ENCODE results near the gene TAF15.
A peak's percentile ranks its signal among the peaks of the same experiment; 100 is the strongest.

Gene TAF15

DNA sequence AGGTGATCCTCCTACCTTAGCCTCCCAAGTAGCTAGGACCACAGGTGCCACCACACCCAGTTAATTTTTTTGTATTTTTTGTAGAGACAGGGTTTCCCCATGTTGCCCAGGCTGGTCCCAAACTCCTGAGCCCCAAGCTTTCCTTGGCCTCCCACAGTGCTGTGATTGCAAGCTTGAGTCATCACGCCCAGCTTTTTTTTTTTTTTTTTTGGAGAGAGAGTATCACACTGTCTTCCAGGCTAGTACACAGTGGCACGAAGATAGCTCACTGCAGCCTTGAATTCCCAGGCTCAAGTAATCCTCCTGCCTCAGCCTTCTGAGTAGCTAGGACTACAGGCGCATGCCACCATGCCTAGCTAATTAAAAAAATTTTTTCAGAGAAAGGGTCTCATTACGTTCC lies 32.2 kb downstream of the TAF15 start:
- DNase-seq (ENCODE audit: low spot score in 2 of 2) (no peak), ATAC-seq (no peak)
- peaks cover 28% of the 10 kb centered on the region for H3K4me1 Mint-ChIP-seq
- no peak overlapping the region for H3K4me3 Mint-ChIP-seq
- H3K27ac Mint-ChIP-seq, result no peak overlapping the region
- H3K9me3 Mint-ChIP-seq, result no peaks in the 10 kb centered on the region
- peaks cover 100% of the 10 kb centered on the region for H3K36me3 Mint-ChIP-seq

DNA sequence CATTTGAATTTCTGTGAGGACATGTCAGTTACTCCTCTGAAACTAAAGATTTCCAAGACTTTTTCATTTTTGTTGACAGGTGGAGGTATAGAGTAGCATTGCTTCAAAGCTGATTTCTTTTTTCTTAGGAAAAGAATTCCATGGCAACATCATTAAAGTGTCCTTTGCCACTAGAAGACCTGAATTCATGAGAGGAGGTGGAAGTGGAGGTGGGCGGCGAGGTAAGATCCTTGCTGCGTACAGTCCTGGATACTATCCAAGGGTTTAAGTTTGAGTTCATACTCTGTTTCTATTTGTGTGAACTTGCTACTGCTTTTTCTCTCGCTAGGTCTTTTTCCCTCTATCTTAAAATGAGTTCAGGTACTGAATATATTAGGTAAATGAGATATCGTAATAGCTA lies 33.0 kb downstream of the TAF15 start:
- no peak overlapping the region for H3K27ac Mint-ChIP-seq
- ATAC-seq, result no peak
- DNase-seq (ENCODE audit: low spot score in 2 of 2), result no peak
- no peaks in the 10 kb centered on the region for H3K9me3 Mint-ChIP-seq
- peaks cover 32% of the 10 kb centered on the region for H3K4me1 Mint-ChIP-seq
- H3K4me3 Mint-ChIP-seq, result no peak overlapping the region
- H3K36me3 Mint-ChIP-seq, result peaks cover 100% of the 10 kb centered on the region

DNA sequence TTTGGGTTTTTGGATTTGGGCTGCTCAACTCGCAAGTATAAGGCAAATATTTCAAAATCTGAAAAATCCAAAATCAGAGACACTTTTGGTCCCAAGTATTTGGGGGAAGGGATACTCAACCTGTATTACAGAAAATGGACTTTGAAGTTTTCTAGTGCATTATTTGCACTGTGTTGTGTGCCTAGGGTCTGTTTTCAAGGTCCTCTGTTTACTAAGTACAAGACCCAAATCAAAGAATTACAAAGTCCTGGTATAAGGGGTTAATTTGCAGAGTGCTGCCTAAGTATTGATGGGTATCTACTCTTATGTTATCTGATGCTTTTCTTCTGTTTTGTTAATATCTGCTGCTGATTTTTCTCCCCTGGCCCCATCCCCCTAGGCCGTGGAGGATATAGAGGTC lies 34.4 kb downstream of the TAF15 start:
- Mint-ChIP-seq H3K27ac (peak overlapping the region; percentile 79), H3K4me1 (peaks cover 43% of the 10 kb centered on the region), H3K36me3 (peaks cover 100% of the 10 kb centered on the region), H3K4me3 (no peak overlapping the region), H3K9me3 (no peaks in the 10 kb centered on the region)
- ATAC-seq (no peak), DNase-seq (ENCODE audit: low spot score in 2 of 2) (no peak)

DNA sequence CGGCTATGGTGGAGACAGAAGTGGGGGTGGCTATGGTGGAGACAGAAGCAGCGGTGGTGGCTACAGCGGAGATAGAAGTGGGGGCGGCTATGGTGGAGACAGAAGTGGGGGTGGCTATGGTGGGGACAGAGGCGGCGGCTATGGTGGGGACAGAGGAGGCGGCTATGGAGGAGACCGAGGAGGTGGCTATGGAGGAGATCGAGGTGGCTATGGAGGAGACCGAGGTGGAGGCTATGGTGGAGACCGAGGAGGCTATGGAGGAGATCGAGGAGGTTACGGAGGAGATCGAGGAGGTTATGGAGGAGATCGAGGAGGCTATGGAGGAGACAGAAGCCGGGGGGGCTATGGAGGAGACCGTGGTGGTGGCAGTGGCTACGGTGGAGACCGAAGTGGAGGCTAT lies 35.3 kb downstream of the TAF15 start:
- Mint-ChIP-seq H3K27ac (peak overlapping the region; percentile 79), H3K4me3 (no peak overlapping the region), H3K36me3 (peaks cover 99% of the 10 kb centered on the region), H3K4me1 (peaks cover 48% of the 10 kb centered on the region), H3K9me3 (no peaks in the 10 kb centered on the region)
- no peak for ATAC-seq
- DNase-seq (ENCODE audit: low spot score in 2 of 2), result no peak

GRCh38 chr17:35846055-35846809 lies 36.9 kb downstream of the TAF15 start:
- H3K27ac Mint-ChIP-seq, result peak overlapping the region; percentile 44
- peaks cover 57% of the 10 kb centered on the region for H3K4me1 Mint-ChIP-seq
- DNase-seq (ENCODE audit: low spot score in 2 of 2), result no peak
- peaks cover 99% of the 10 kb centered on the region for H3K36me3 Mint-ChIP-seq
- no peak overlapping the region for H3K4me3 Mint-ChIP-seq
- ATAC-seq, result no peak
- H3K9me3 Mint-ChIP-seq, result no peaks in the 10 kb centered on the region

DNA sequence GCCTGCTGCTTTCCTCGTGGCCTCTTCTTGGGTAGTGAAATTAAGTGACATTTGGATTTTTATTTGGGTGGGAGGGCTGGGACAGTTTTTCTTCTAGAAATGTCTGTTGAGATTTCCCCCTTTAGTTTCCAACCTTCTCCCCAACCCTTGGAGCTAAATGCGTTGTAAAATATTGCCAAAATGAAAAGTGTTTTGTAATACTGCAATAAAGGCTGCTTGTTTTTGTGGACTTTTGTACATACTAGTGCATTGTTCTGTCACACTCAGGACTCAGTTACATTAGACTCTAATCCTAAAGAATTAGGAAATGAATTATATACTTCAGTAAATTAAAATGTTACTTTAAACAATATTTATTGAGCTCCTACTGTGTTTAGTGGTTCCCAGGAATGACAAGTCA lies 37.7 kb downstream of the TAF15 start:
- H3K27ac Mint-ChIP-seq, result peak overlapping the region; percentile 44
- no peak overlapping the region for H3K4me3 Mint-ChIP-seq
- ATAC-seq, result no peak
- no peak for DNase-seq (ENCODE audit: low spot score in 2 of 2)
- H3K9me3 Mint-ChIP-seq, result no peaks in the 10 kb centered on the region
- H3K4me1 Mint-ChIP-seq, result peaks cover 55% of the 10 kb centered on the region
- peaks cover 98% of the 10 kb centered on the region for H3K36me3 Mint-ChIP-seq

- Mint-ChIP-seq H3K4me3 (no peak overlapping the region), H3K9me3 (no peaks in the 10 kb centered on the region), H3K27ac (peak overlapping the region; percentile 44), H3K36me3 (peaks cover 98% of the 10 kb centered on the region), H3K4me1 (peaks cover 52% of the 10 kb centered on the region)
- ATAC-seq (no peak), DNase-seq (ENCODE audit: low spot score in 2 of 2) (no peak)
Measured at GRCh38 chr17:35847633-35848373, 38.5 kb downstream of the TAF15 start.

DNA sequence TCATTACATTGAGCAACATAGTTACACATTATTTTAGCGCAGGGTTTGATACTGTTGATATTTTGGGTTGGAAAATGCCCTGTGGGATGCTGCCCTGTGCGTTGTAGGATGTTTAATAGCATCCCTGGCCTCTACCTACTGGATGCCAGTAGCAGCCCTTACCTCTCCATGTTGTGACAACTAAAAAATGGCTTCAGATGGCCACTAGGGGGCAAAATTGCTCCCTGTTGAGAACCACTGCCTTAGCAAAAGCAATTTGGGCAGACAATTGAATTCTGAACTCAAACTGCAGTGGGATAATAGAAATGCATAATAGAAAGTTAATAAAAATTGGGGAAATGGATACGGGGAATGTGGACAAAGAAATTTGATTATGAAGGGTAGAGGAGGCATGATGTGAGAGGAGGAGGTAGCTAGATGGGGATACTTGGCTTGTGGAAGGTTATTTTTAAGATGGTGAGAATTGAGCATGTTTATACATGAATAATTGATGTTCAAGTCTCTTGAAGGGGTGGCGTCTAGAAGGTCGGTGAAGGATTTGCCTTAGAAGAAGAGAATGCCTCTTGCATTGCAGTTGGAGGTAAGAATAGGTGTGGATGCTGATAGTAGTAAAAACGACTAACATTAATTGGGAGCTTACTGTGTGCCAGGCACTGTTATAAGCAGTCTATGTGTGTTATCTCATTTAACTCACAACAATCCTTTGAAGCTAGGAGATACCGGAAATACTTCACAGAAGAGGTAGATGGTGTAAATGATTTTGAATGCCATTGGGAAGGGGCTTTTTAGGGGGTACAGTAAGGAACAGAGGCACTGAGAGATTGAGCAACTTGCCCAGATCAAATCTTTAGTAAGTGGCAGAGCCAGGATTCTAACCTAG lies 40.4 kb downstream of the TAF15 start:
- Mint-ChIP-seq H3K27ac (peak overlapping the region; percentile 73), H3K9me3 (no peaks in the 10 kb centered on the region), H3K36me3 (peaks cover 92% of the 10 kb centered on the region), H3K4me1 (peaks cover 42% of the 10 kb centered on the region), H3K4me3 (peak overlapping the region; percentile 11)
- DNase-seq (ENCODE audit: low spot score in 2 of 2) (peak; percentile 31 to 77), ATAC-seq (peak; percentile 86)

- DNase-seq (ENCODE audit: low spot score in 2 of 2), result no peak
- peak overlapping the region; percentile 52 for H3K27ac Mint-ChIP-seq
- H3K4me3 Mint-ChIP-seq, result no peak overlapping the region
- peaks cover 39% of the 10 kb centered on the region for H3K36me3 Mint-ChIP-seq
- no peaks in the 10 kb centered on the region for H3K9me3 Mint-ChIP-seq
- H3K4me1 Mint-ChIP-seq, result peaks cover 39% of the 10 kb centered on the region
- ATAC-seq, result peak; percentile 43
Measured at GRCh38 chr17:35855965-35856364, 46.7 kb downstream of the TAF15 start.

DNA sequence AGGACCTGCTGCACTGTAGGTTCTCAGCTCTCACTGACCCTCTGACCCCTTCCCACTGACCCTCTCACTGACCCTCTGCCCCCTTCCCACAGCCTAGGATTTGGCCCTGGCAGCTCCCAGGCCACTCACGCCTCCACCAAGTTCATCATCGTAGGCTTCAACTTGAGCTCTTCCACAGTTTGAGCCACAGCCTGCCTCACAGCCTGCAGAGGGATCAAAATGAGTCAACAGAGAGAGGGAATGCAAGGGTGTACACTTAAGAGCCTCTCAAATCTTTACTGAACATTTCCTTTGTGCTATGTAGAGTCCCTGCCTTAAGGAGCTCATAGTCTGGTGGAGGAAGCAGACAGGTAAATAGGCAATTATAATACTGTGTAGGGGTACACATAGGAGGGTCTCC lies 47.3 kb downstream of the TAF15 start:
- H3K4me1 Mint-ChIP-seq, result peaks cover 39% of the 10 kb centered on the region
- peak overlapping the region; percentile 52 for H3K27ac Mint-ChIP-seq
- H3K9me3 Mint-ChIP-seq, result no peaks in the 10 kb centered on the region
- H3K36me3 Mint-ChIP-seq, result peaks cover 32% of the 10 kb centered on the region
- no peak overlapping the region for H3K4me3 Mint-ChIP-seq
- DNase-seq (ENCODE audit: low spot score in 2 of 2), result no peak
- ATAC-seq, result peak; percentile 95

DNA sequence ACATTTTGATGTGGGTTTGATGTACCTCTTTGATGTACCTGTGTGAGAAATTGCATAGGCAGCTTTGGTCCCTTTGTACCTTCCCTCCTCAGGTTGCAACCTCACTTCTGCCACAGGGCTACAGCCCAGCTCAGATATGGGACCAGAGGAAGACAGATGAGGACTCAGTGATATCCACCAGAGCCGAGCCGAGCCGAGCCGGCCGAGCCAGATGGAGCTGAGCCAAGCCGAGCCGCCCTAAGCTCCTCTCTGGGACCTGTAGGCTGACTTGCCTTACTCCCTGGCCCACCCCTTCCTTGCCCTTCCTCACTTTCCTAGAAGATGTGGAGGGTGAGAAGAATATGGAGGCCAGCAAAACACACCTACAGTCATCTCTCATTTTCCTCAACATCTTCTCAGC lies 55.6 kb downstream of the TAF15 start:
- H3K4me3 Mint-ChIP-seq, result no peak overlapping the region
- H3K9me3 Mint-ChIP-seq, result no peaks in the 10 kb centered on the region
- DNase-seq (ENCODE audit: low spot score in 2 of 2) (no peak), ATAC-seq (no peak)
- peak overlapping the region; percentile 48 for H3K27ac Mint-ChIP-seq
- peaks cover 29% of the 10 kb centered on the region for H3K4me1 Mint-ChIP-seq
- H3K36me3 Mint-ChIP-seq, result peaks cover 7% of the 10 kb centered on the region

DNA sequence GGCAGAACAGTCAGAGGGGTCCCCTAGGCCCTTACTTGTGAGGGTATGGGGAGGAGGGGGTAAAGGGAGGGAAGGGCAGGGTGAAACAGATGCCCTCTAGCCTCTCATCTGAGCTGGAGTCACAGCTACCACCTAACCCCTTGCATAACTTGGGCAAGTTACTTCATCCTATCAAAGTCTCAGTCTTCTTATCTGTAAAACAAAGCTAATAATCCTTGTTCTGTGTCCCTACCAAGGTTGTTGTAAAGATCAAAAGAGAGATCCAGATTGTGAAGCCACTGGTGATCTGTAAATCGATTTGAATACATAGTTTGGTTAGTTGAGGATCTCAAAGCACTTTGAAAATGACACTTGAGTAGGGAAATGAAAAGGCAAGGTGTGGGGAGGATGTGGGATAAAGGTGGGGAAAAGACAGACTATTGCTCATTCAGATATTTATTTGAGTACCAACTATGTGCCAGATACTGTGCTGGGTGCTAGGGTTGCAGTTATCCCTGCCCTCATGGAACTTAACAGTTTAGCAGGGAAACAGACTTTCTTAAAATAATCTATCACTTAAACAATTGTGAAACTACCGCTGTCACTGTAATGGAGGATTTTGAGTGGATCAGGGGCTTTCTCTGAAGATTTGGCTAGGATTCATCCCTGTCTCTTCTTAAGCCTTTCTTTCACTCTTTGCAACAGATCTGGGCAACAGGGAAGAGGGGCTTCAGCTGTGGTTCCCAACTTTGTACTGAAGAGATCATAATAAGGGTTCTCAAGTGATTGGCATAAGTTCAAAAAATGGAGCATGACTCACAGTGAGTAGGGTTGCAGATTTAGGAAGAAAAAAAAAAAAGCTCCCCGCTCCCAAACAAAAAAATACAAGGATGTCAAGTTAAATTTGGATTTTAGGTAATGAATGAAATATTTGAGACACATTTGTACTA lies 56.4 kb downstream of the TAF15 start:
- Mint-ChIP-seq H3K9me3 (no peaks in the 10 kb centered on the region), H3K4me3 (no peak overlapping the region), H3K27ac (peak overlapping the region; percentile 48), H3K4me1 (peaks cover 31% of the 10 kb centered on the region), H3K36me3 (peaks cover 15% of the 10 kb centered on the region)
- DNase-seq (ENCODE audit: low spot score in 2 of 2) (no peak), ATAC-seq (peak; percentile 48)

DNA sequence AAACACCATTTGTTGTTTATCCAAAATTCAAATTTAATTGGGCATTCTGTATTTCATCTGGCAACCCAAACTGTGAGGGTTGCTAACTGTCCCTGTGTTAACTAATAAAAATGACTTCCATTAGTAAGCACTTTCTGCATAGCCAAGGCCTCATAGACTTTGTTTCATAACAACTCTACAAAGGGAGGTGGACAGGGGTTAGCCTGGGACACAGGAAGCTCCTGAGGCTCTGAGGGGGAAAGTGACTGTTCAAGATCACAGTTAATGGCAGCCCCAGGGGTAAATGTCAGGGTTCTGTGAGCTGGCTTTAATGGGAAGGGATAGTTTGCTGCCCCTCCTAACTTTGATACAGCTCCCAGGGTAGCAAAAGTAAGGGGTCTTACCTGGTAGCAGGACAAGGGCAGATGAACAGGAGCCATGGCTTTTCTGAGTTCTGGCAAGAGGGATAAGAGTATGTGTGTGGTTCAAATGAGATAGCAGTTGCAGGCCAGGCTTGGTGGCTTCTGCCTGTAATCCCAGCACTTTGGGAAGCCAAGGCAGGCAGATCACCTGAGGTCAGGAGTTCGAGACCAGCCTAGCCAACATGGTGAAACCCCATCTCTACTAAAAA lies 57.2 kb downstream of the TAF15 start:
- Mint-ChIP-seq H3K9me3 (no peaks in the 10 kb centered on the region), H3K4me1 (peaks cover 37% of the 10 kb centered on the region), H3K4me3 (no peak overlapping the region), H3K27ac (peak overlapping the region; percentile 48), H3K36me3 (peaks cover 22% of the 10 kb centered on the region)
- ATAC-seq, result no peak
- DNase-seq (ENCODE audit: low spot score in 2 of 2), result no peak

- no peaks in the 10 kb centered on the region for H3K9me3 Mint-ChIP-seq
- peaks cover 43% of the 10 kb centered on the region for H3K4me1 Mint-ChIP-seq
- peak overlapping the region; percentile 30 for H3K27ac Mint-ChIP-seq
Measured at GRCh38 chr17:35867574-35867973, 58.3 kb downstream of the TAF15 start.

More at GRCh38 chr17:35867574-35867973, 58.3 kb downstream of the TAF15 start:
- peaks cover 34% of the 10 kb centered on the region for H3K36me3 Mint-ChIP-seq
- DNase-seq (ENCODE audit: low spot score in 2 of 2), result no peak
- H3K4me3 Mint-ChIP-seq, result no peak overlapping the region
- ATAC-seq, result no peak
